Esophagus muscularis mucosa (tissue), 4 donors: ENCODE data around the gene FAM135A. TPM values are rescaled to one million over a fixed set of nuclear protein-coding genes. Genes with fewer than 3 reads are reported as not detected.
"Not testable (repeated sequence)": the region's sequence is repeated elsewhere in the genome, so short reads cannot be mapped to it uniquely, and the experiment has no call there.

Source experiments
- DNase-seq: peaks from one replicate; pipeline ENCODE4 v3.0.0-alpha.2; 2017; ENCODE audit errors: extremely low spot score
- H3K27ac ChIP-seq, 4 donors: fragments of 200-600 bp; sonication (generic); replicated peaks in 1 of 4; 1 replicate in 3 of 4; 2 replicates in 1 of 4; pipeline ENCODE4 v1.5.1; 2016 to 2019; ENCODE audit warnings: mild to moderate bottlenecking in 1 of 4
- H3K27me3 ChIP-seq, 4 donors: fragments of 200-600 bp; sonication (generic); one replicate each; pipeline versions ENCODE4 v1.5.1 to v1.6.0; 2016 to 2019
- H3K36me3 ChIP-seq, 4 donors: fragments of 200-600 bp; sonication (generic); one replicate each; pipeline ENCODE4 v1.5.1; 2016 to 2019
- H3K4me1 ChIP-seq, 4 donors: fragments of 200-600 bp; sonication (generic); one replicate each; pipeline ENCODE4 v1.5.1; 2016 to 2019
- H3K4me3 ChIP-seq, 4 donors: fragments of 200-600 bp; sonication (generic); 1 replicate in 2 of 4; 2 replicates in 2 of 4; pipeline ENCODE4 v1.5.1; 2016 to 2019; ENCODE audit warnings: mild to moderate bottlenecking in 4 of 4, moderate library complexity in 1 of 4
- H3K9me3 ChIP-seq, 4 donors: fragments of 200-600 bp; sonication (generic); 1 replicate in 3 of 4; 2 replicates in 1 of 4; pipeline ENCODE4 v1.5.1; 2016 to 2019
- EP300 ChIP-seq: sonication (generic); formaldehyde crosslinking; IDR thresholded peaks from one replicate; pipeline ENCODE4 v1.6.1; 2017; ENCODE audit warnings: antibody characterized with exemption
- POLR2A ChIP-seq: fragments of 450-650 bp; IDR thresholded peaks from one replicate; pipeline ENCODE4 v1.6.1; 2017; ENCODE audit warnings: antibody characterized with exemption, moderate library complexity, mild to moderate bottlenecking, low read depth
- POLR2AphosphoS5 ChIP-seq, 2 donors: sonication (generic); formaldehyde crosslinking; IDR thresholded peaks; one replicate each; pipeline ENCODE4 v1.6.1; 2017; ENCODE audit warnings: antibody characterized with exemption in 2 of 2
- WGBS: methylation state at CpG from one replicate; pipeline ENCODE4 v1.1.5; 2018; 5-methylcytosine and 5-hydroxymethylcytosine counted together
- intact Hi-C: fragments of 100-400 bp; cut with DNase I; formaldehyde crosslinking; loops from one replicate; pipeline ENCODE4 v1.15.1; 2023
- total RNA-seq, 4 donors: library from RNA; depleted of rRNA; stranded (reverse); fragments of >200 nt; gene quantifications; one replicate each; pipeline versions ENCODE4 v1.1.0 to v1.2.1, GENCODE V29; 2016
- TF ChIP-seq, protein P1 (sequence below), 3 experiments: fragments of 200-600 bp in 2 of 3; fragments of 450-650 bp in 1 of 3; sonication (generic) in 2 of 3; IDR thresholded peaks; one replicate each; pipeline ENCODE4 v1.5.1; 2017 to 2019; ENCODE audit warnings: antibody characterized with exemption in 3 of 3, mild to moderate bottlenecking in 2 of 3, moderate library complexity in 1 of 3

FAM135A gene
- total RNA-seq, 4 donors from 2014 or later: 14.8 to 21.3 (median 19.8) TPM

DNA sequence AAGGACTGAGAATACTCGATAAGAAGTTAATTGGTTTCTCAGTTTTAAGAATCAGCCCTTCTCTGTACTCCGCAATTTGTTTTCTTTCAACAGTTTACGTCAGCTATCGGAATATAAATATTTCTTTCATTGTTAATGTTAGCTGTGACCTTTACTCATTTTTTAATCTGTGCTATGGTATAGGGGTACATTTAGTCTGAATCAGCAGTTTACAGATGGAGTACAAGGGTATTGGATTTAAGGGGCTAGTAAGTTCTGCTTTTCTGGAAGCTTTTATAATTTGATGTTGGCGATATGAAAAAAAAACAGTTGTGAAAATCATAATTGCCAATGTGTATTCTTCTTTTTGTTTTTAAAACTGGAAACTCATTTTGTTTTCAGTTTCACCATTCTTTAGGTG lies 23.0 kb downstream of the FAM135A start:
- Histone ChIP-seq H3K4me3 (no peak overlapping the region), H3K9me3 (no peaks in the 10 kb centered on the region), H3K27me3 (no peaks in the 10 kb centered on the region), H3K27ac (no peak overlapping the region), H3K36me3 (peaks cover 0 to 43% (median 14%) of the 10 kb centered on the region in 4 donors), H3K4me1 (no peaks in the 10 kb centered on the region)
- DNase-seq: no peak
- intact Hi-C loops: no loop called here
- 96% methylated on average over 5 of the region's 5 CpGs for WGBS
- TF ChIP-seq EP300: no peak
- no peak for TF ChIP-seq POLR2A
- TF ChIP-seq POLR2AphosphoS5 (IDR thresholded peaks at IDR 0.05): no peak
- TF ChIP-seq, protein P1, sequence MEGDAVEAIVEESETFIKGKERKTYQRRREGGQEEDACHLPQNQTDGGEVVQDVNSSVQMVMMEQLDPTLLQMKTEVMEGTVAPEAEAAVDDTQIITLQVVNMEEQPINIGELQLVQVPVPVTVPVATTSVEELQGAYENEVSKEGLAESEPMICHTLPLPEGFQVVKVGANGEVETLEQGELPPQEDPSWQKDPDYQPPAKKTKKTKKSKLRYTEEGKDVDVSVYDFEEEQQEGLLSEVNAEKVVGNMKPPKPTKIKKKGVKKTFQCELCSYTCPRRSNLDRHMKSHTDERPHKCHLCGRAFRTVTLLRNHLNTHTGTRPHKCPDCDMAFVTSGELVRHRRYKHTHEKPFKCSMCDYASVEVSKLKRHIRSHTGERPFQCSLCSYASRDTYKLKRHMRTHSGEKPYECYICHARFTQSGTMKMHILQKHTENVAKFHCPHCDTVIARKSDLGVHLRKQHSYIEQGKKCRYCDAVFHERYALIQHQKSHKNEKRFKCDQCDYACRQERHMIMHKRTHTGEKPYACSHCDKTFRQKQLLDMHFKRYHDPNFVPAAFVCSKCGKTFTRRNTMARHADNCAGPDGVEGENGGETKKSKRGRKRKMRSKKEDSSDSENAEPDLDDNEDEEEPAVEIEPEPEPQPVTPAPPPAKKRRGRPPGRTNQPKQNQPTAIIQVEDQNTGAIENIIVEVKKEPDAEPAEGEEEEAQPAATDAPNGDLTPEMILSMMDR (IDR thresholded peaks at IDR 0.05): no peak

DNA sequence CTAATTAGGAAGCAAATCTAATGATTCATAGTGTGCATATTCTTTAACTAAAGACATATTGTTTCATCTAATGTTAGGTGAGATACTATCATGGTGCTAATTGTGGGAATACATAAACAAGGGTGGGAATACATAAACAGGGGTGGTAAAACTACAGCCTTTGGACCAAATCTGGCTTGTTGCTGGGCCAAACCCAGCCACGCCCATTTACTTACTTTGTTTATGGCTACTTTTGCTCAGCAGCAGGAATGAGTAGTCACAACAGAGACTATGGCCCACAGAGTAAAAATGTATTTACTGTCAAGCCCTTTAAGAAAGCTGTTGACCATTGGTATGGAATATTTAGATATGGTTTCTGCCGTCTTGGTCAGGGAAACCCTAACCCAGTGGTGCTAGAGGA lies 31.7 kb downstream of the FAM135A start:
- no peak for TF ChIP-seq POLR2AphosphoS5 (IDR thresholded peaks at IDR 0.05)
- intact Hi-C loops: no loop called here
- no peaks in the 10 kb centered on the region for H3K27me3 ChIP-seq
- no peaks in the 10 kb centered on the region for H3K4me1 ChIP-seq
- H3K9me3 ChIP-seq: peaks cover 0 to 5% (median 2%) of the 10 kb centered on the region in 4 donors
- no peak overlapping the region for H3K27ac ChIP-seq
- H3K4me3 ChIP-seq: no peak overlapping the region
- WGBS: 97% methylated on average over 2 of the region's 2 CpGs
- no peak for DNase-seq
- peaks cover 5 to 40% (median 17%) of the 10 kb centered on the region in 4 donors for H3K36me3 ChIP-seq

DNA sequence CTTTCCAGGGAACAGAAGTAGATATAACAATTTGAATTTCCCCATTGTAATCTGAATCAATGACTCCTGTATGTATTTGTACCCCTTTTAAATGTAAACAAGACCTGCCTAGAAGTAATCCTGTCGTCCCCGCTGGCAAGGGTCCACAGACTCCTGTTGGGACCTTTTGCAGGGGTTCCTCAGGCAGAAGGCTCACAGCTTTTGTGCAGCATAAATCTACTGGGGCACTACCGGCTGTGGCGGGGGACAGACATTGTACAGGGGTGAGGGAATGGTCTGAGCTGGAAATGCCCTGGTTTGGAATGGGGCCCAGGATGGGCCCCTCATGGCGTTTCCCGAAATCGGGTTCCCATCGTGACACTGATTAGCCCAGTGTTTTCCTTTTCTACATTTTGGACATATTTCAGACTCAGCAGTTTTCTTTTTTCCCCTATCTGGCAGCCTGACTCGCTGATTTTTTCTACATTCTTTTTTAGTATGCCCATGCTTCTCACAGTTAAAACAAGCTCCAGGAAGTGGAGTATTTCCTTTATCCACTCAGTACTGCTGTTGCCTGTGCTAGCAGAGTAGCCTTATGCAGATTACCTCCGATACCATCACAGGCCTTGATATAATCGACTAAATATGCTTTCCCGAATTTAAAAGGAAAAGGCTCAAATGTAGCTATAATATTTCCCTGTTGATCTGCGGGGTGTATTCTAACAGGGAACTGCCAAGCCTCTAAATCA lies 34.2 kb downstream of the FAM135A start:
- WGBS: 89% methylated on average over 13 of the region's 13 CpGs
- H3K9me3 ChIP-seq, H3K27ac ChIP-seq, H3K27me3 ChIP-seq, DNase-seq, H3K4me1 ChIP-seq, intact Hi-C loops, H3K4me3 ChIP-seq: not testable (repeated sequence)
- peaks cover 5 to 26% (median 13%) of the 10 kb centered on the region in 4 donors for H3K36me3 ChIP-seq

DNA sequence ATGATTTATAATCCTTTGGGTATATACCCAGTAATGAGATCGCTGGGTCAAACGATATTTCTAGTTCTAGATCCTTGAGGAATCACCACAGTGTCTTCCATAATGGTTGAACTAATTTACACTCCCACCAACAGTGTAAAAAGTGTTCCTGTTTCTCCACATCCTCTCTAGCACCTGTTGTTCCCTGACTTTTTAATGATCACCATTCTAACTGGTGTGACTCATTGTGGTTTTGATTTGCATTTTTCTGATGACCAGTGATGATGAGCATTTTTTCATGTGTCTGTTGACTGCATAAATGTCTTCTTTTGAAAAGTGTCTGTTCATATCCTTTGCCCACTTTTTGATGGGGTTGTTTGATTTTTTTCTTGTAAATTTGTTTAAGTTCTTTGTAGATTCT lies 40.6 kb downstream of the FAM135A start:
- H3K27me3 ChIP-seq, H3K27ac ChIP-seq, H3K4me1 ChIP-seq, intact Hi-C loops, DNase-seq, H3K9me3 ChIP-seq, H3K4me3 ChIP-seq: not testable (repeated sequence)
- WGBS: 97% methylated on average over 2 of the region's 2 CpGs
- H3K36me3 ChIP-seq: peaks cover 0 to 23% (median 4%) of the 10 kb centered on the region in 4 donors

DNA sequence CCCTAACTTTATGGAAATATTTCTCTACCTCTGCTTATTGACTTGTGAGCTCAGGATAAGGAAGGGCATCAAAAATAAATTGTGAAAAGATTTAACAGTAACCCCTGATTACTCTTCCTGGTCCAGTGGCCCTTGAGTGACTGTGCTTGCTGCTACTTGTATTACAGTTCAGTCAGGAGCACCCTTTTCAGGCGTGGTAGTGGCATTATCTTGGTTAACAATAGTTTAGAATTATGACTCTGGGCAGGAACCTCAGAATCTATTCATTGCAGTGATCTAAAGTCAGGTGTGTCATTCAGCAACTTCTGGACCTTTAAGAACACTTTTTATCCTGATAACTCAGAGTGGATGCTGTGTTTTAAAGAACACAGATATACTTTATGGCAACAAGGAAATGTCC lies 43.4 kb downstream of the FAM135A start:
- no peak for DNase-seq
- 92% methylated on average over 1 of the region's 1 CpG for WGBS
- no peaks in the 10 kb centered on the region for H3K4me1 ChIP-seq
- no peaks in the 10 kb centered on the region for H3K9me3 ChIP-seq
- H3K27me3 ChIP-seq: no peaks in the 10 kb centered on the region
- TF ChIP-seq, protein P1 (IDR thresholded peaks at IDR 0.05): no peak
- TF ChIP-seq POLR2A (no peak), POLR2AphosphoS5 (IDR thresholded peaks at IDR 0.05) (no peak), EP300 (no peak)
- H3K4me3 ChIP-seq: no peak overlapping the region
- no peak overlapping the region for H3K27ac ChIP-seq
- intact Hi-C loops: no loop called here
- H3K36me3 ChIP-seq: peaks cover 0 to 24% (median 4%) of the 10 kb centered on the region in 4 donors

DNA sequence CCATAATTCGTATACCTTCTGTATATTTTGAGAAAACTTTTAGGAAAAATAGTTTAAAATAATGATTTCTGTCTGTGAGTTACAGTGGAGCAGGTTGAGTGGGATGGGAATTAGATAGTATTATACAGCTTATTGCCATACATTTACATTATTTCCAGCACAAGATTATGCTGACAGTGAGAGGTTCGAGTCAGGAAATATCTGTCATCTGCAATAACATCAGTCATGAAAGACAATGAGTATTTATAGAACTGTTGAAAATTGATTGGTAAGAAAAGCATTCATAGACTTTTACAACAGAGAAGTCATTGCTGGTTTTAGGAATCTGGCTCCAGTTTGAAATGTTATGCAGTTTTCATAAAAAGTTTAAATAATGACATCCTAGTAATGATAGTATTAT lies 45.9 kb downstream of the FAM135A start:
- intact Hi-C loops: no loop called here
- H3K27me3 ChIP-seq: no peaks in the 10 kb centered on the region
- DNase-seq: no peak
- H3K4me1 ChIP-seq: no peaks in the 10 kb centered on the region
- TF ChIP-seq POLR2A (no peak), POLR2AphosphoS5 (IDR thresholded peaks at IDR 0.05) (no peak), EP300 (no peak)
- TF ChIP-seq, protein P1 (IDR thresholded peaks at IDR 0.05): no peak
- no peak overlapping the region for H3K27ac ChIP-seq
- peaks cover 0 to 12% (median 0%) of the 10 kb centered on the region in 4 donors for H3K36me3 ChIP-seq
- no peaks in the 10 kb centered on the region for H3K9me3 ChIP-seq
- WGBS: 89% methylated on average over 2 of the region's 2 CpGs
- H3K4me3 ChIP-seq: no peak overlapping the region

DNA sequence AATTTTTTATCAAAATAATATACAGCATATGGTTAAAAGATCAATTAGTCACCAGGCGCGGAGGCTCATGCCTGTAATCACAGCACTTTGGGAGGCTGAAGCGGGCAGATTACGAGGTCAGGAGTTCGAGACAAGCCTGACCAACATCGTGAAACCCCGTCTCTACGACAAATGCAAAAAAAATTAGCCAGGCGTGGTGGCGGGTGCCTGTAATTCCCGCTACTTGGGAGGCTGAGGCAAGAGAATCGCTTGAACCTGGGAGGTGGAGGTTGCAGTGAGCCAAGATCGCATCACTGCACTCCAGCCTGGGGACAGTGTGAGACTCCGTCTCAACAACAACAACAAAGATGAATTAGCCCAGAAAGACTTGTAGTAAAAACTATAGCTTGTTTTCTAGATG lies 46.4 kb downstream of the FAM135A start:
- WGBS: 98% methylated on average over 14 of the region's 14 CpGs
- H3K27ac ChIP-seq, H3K9me3 ChIP-seq, intact Hi-C loops, H3K4me1 ChIP-seq, H3K4me3 ChIP-seq, DNase-seq, H3K27me3 ChIP-seq: not testable (repeated sequence)
- peaks cover 0 to 12% (median 0%) of the 10 kb centered on the region in 4 donors for H3K36me3 ChIP-seq
